GM18511 (cell line): Measurements from ENCODE around the gene ANK2.
A peak's percentile ranks its signal among the peaks of the same experiment; 100 is the strongest.
"Not testable (repeated sequence)": the region's sequence is repeated elsewhere in the genome, so short reads cannot be mapped to it uniquely, and the experiment has no call there.

ENCODE experiments used
- ATAC-seq: cut with Tn5 transposase; IDR thresholded peaks from one replicate; pipeline ENCODE4 v1.9.1; 2021; ENCODE audit warnings: mild to moderate bottlenecking, moderate library complexity; ENCODE audit not compliant: unreplicated experiment

The ANK2 gene

GRCh38 chr4:113050837-113051236 lies 1.4 kb downstream of the ANK2 start:
- ATAC-seq: no peak

GRCh38 chr4:113051361-113051760 lies 1.9 kb downstream of the ANK2 start:
- no peak for ATAC-seq

GRCh38 chr4:113052379-113052951 lies 3.0 kb downstream of the ANK2 start:
- peak; percentile 77 for ATAC-seq

GRCh38 chr4:113053883-113054282 lies 4.4 kb downstream of the ANK2 start:
- ATAC-seq: no peak

GRCh38 chr4:113056318-113056717 lies 6.9 kb downstream of the ANK2 start:
- no peak for ATAC-seq

GRCh38 chr4:113057891-113058290 lies 8.4 kb downstream of the ANK2 start:
- no peak for ATAC-seq

- ATAC-seq: no peak
Observed at GRCh38 chr4:113059449-113060182, 10.2 kb downstream of the ANK2 start.

- no peak for ATAC-seq
Observed at GRCh38 chr4:113060853-113061252, 11.4 kb downstream of the ANK2 start.

- ATAC-seq: no peak
Observed at GRCh38 chr4:113064244-113064643, 14.8 kb downstream of the ANK2 start.

- ATAC-seq: no peak
Observed at GRCh38 chr4:113065629-113066028, 16.2 kb downstream of the ANK2 start.

GRCh38 chr4:113068771-113069170 lies 19.3 kb downstream of the ANK2 start:
- not testable (repeated sequence) for ATAC-seq

GRCh38 chr4:113069212-113069892 lies 19.9 kb downstream of the ANK2 start:
- no peak for ATAC-seq

- no peak for ATAC-seq
Observed at GRCh38 chr4:113070755-113071154, 21.3 kb downstream of the ANK2 start.

GRCh38 chr4:113071274-113071673 lies 21.8 kb downstream of the ANK2 start:
- ATAC-seq: no peak

GRCh38 chr4:113071805-113072204 lies 22.4 kb downstream of the ANK2 start:
- ATAC-seq: no peak

GRCh38 chr4:113073451-113074005 lies 24.1 kb downstream of the ANK2 start:
- no peak for ATAC-seq

- no peak for ATAC-seq
Observed at GRCh38 chr4:113077575-113077974, 28.1 kb downstream of the ANK2 start.

- ATAC-seq: no peak
Observed at GRCh38 chr4:113078066-113078465, 28.6 kb downstream of the ANK2 start.

- ATAC-seq: peak; percentile 83
Observed at GRCh38 chr4:113080050-113080449, 30.6 kb downstream of the ANK2 start.

- ATAC-seq: no peak
Observed at GRCh38 chr4:113080624-113081023, 31.2 kb downstream of the ANK2 start.

GRCh38 chr4:113083346-113083745 lies 33.9 kb downstream of the ANK2 start:
- ATAC-seq: no peak

GRCh38 chr4:113086172-113086695 lies 36.8 kb downstream of the ANK2 start:
- no peak for ATAC-seq
